Putamen (tissue), 1 donor: ENCODE data around the gene RHBDL2.
"Not testable (repeated sequence)": the region's sequence is repeated elsewhere in the genome, so short reads cannot be mapped to it uniquely, and the experiment has no call there.

Experiments used
- DNase-seq: peaks from one replicate; pipeline ENCODE4 v3.0.0-alpha.2; 2016; ENCODE audit warnings: low spot score

Gene RHBDL2

GRCh38 chr1:38875811-38876210 is 65.8 kb downstream of the RHBDL2 start:
- no peak for DNase-seq

GRCh38 chr1:38873027-38873969 is 68.3 kb downstream of the RHBDL2 start, which contains the start of gene MYCBP:
Gene MYCBP, minus strand, starts transcription at chr1:38873348. Its CDS starts 43 bp downstream, at chr1:38873305.
- peak; percentile 97 for DNase-seq

GRCh38 chr1:38872401-38873026 is 69.1 kb downstream of the RHBDL2 start:
- DNase-seq = no peak

DNA sequence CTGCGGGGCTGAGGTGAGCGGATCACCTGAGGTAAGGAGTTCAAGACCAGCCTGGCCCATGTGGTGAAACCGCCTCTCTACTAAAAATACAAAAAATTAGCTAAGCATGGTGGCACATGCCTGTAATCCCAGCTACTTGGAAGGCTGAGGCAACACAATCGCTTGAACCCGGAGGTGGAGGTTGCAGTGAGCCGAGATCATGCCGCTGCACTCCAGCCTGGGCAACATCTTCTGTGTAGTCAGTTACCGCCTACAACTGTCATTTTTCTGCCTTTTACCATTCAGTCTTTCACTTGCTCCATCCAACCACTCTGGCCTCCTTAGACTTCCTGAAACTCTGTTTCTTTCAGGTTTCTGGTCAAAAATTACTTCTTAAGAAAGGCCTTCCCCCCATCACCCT is 70.6 kb downstream of the RHBDL2 start:
- no peak for DNase-seq

DNA sequence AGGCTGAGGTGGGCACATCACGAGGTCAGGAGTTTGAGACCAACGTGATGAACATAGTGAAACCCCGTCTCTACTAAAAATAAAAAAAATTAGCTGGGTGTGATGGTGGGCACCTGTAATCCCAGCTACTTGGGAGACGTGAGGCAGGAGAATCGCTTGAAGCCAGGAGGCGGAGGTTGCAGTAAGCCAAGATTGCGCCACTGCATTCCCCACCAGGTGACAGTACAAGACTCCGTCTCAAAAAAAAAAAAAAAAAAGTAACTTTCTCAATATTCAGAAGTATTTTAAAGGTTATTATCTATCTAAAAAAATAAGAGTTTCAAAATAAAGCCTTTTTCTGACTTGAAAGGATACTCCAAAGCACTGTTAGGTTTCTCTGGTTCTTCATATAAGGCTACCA is 74.4 kb downstream of the RHBDL2 start:
- no peak for DNase-seq

- no peak for DNase-seq
Observed at GRCh38 chr1:38865112-38865715, 76.4 kb downstream of the RHBDL2 start.

- no peak for DNase-seq
Observed at GRCh38 chr1:38860454-38860795, 81.2 kb downstream of the RHBDL2 start.

DNA sequence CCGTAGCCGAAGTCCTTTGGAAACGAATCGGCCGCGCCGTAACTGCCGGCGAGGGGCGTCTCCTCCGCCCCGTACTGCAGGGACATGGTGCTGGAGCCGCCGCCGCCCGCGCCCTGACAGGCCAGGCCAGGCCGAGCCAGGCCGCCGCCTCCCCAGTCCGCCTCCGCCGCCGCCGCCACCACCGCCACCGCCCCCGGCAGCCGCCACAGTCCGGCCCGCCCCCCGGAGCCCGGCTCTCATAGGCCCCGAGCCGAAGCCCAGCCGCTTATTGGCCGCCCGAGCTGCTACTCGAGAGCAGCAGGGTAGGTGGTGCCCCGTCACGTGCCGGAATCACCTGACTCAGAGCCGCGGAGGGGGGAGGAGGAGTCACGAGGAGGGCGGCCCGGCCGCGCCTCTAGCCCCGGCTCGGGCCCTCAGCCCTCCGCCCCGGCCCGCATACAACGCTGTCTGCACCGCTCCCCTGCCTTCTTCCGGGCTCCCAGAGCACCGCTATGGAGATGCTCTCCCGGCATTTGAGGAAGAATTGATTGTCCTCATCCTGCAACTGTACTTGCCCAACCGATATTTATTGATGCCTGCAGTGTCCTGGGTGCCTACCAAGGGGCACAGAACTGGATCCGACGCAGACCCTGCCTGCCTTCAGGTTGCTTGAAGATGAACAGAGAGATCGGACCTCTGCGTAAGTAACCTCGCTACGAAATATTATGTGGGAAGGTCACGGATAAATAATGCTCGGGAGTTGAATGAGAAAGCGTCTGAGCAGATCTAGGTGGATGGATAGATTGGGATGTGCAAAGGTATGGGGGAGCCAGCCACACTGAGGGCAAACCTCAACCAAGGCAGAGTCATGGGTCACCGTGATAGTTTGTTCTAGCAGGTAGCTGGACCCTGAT is 81.8 kb downstream of the RHBDL2 start, which contains the start of gene RRAGC:
Gene RRAGC (minus strand): TSS at position 212 of the 893 bp plus-strand sequence. CDS start 126 bp downstream, at position 86.
- peak; percentile 98 for DNase-seq

- DNase-seq = peak; percentile 25
Observed at GRCh38 chr1:38858833-38859560, 82.6 kb downstream of the RHBDL2 start.

DNA sequence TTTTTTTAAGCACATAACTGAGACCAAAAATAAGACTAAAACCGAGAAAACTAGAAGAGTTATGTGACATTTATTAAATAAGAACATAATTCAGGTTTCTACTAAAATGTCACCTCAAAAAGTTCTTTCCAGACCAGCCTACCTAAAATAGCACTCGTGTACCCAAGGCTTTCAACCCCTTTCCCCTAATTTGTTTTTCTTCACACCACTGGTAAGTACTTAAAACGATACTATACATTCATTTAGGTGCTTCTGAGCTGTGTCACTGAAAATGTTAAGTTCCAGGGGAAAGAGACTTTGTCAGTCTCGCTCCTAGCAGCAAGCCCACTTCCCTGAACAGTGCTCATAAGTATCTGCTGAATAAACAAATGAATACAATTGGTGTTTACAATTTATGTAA is 88.8 kb downstream of the RHBDL2 start:
- DNase-seq = no peak

- no peak for DNase-seq
Observed at GRCh38 chr1:38848071-38848470, 93.6 kb downstream of the RHBDL2 start.

GRCh38 chr1:38846210-38846609 is 95.4 kb downstream of the RHBDL2 start:
- no peak for DNase-seq

- not testable (repeated sequence) for DNase-seq
Observed at GRCh38 chr1:38845088-38845487, 96.5 kb downstream of the RHBDL2 start.

DNA sequence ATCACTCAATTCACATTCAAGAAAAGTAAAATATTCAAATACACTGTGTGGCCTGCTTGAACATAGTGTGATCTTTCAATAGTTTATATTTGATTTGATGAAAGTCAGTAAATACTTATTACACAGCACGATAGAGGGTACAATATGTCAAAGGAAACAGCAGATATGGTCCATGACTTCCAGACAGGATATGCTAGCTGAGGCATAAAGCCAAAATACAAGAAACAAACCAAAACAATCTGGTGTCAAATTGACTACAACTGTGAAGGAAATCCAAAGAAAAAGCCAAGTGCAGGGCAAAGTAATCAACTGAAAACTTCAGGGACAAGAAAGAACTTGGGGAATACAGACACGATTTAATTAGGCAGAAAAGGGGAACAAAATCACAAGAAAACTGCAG is 101.3 kb downstream of the RHBDL2 start:
- no peak for DNase-seq

GRCh38 chr1:38839363-38839762 is 102.3 kb downstream of the RHBDL2 start:
- DNase-seq = no peak

- not testable (repeated sequence) for DNase-seq
Observed at GRCh38 chr1:38836316-38836715, 105.3 kb downstream of the RHBDL2 start.
